GM21786 (cell line): ENCODE measurements around the gene AGAP1.
"Not testable (repeated sequence)": the region's sequence is repeated elsewhere in the genome, so short reads cannot be mapped to it uniquely, and the experiment has no call there.

ENCODE experiments used
- ATAC-seq: cut with Tn5 transposase; IDR thresholded peaks from one replicate; pipeline ENCODE4 v1.9.1; 2021; ENCODE audit not compliant: unreplicated experiment

AGAP1 gene

DNA sequence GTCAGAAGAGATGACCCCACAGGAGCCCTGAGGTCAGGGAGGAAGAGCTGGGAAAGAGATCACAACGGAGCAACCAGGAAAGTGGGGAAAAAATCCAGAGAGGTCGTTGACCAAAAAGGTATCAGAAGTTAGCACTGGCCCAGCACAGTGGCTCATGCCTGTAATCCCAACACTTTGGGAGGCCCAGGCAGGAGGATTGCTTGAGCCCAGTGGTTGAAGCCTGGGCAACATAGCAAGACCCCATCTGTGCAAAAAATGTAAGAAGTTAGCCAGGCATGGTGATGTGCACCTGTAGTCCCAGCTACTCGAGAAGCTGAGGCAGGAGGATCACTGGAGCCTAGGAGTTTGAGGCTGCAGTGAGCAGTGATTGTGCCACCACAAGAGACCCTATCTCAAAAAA is 552.9 kb downstream of the AGAP1 start:
- ATAC-seq = no peak

DNA sequence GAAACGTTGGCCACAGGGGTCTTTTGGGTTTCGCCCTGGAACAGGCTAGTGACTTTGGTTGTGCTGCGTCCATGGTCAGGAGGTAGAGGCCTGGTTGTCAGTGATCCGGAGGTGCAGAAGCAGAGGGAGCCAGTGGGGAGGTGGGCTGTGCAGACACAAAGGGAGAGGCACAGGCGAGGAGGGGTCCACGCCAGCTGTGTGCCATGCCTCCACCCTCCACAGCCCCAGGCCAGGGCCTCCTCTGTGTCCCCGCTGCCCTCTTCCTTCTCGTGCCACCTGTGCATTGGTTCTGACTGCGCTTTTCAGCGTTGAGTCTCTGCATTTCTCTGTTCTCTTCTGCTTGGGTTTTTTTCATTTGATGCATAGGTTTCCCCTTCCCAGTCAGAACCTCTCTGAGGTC is 553.3 kb downstream of the AGAP1 start:
- ATAC-seq = no peak

- ATAC-seq = no peak
These were observed 554.2 kb downstream of the AGAP1 start for GRCh38 chr2:236047886-236048540.

DNA sequence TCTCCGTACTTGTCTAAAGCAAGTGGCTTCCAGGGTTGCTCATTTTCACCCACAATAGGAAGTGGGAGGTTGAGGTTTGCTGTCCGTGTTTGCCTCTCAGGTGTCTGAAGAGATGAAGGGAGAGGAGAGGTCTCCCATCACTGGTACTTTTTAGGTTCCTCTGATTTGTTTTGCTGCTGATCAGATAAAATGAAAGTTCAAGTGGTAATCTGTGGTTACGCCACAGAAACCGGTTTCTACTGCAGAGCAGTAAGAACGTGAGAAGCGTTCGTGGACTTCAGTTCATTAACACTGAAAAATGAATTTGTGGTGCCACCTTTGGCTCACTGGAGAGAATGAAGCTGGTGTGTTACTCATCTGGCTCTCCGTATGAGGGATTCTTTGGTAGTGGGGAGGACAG is 556.1 kb downstream of the AGAP1 start:
- no peak for ATAC-seq

- ATAC-seq = no peak
These were observed 557.5 kb downstream of the AGAP1 start for GRCh38 chr2:236051351-236051750.

- ATAC-seq = no peak
These were observed 558.0 kb downstream of the AGAP1 start for GRCh38 chr2:236051806-236052205.

GRCh38 chr2:236052206-236052605 is 558.4 kb downstream of the AGAP1 start:
- ATAC-seq = no peak

GRCh38 chr2:236052926-236053821 is 559.3 kb downstream of the AGAP1 start:
- no peak for ATAC-seq

GRCh38 chr2:236054125-236054524 is 560.3 kb downstream of the AGAP1 start:
- no peak for ATAC-seq

GRCh38 chr2:236054621-236055305 is 560.9 kb downstream of the AGAP1 start:
- no peak for ATAC-seq

- no peak for ATAC-seq
These were observed 561.6 kb downstream of the AGAP1 start for GRCh38 chr2:236055471-236055870.

GRCh38 chr2:236056141-236056540 is 562.3 kb downstream of the AGAP1 start:
- ATAC-seq = no peak

DNA sequence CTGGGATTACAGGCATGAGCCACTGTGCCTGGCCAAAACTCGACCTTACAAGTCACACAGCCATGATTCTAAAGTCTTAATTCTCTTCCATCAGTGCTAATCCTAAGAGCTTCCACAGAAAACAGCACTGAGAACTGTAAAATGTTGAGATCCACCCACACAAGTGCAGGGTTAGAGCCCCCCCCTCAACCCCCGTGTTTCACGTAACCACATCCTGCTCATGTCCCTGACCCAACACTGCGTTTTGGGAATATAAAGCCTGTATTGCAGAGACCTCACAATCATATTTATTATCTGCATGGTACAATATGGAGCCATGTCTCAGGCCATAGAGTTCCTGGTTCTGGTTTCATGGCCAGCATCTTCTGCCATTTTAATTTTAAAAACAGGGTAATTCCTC is 563.5 kb downstream of the AGAP1 start:
- no peak for ATAC-seq

DNA sequence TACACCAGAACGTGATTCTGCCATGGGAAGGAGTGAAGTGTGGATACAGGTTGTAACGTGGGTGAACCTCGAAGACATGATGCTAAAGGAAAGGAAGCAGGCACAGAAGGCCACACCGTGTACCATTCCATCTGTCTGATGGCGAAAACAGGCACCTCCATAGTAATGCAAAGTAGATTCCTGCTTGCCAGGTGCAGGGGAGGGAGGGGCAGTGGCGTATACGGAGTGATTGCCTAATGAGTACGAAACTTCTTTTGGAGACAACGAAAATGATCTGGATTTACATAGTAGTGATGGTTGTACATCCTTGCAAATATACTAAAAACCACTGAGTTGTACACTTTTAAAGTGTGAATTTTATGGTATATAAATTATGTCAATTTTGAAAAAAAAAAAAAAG is 567.7 kb downstream of the AGAP1 start:
- no peak for ATAC-seq

- no peak for ATAC-seq
These were observed 568.1 kb downstream of the AGAP1 start for GRCh38 chr2:236061899-236062298.

GRCh38 chr2:236062806-236063205 is 569.0 kb downstream of the AGAP1 start:
- not testable (repeated sequence) for ATAC-seq

GRCh38 chr2:236063994-236064393 is 570.2 kb downstream of the AGAP1 start:
- ATAC-seq = no peak

DNA sequence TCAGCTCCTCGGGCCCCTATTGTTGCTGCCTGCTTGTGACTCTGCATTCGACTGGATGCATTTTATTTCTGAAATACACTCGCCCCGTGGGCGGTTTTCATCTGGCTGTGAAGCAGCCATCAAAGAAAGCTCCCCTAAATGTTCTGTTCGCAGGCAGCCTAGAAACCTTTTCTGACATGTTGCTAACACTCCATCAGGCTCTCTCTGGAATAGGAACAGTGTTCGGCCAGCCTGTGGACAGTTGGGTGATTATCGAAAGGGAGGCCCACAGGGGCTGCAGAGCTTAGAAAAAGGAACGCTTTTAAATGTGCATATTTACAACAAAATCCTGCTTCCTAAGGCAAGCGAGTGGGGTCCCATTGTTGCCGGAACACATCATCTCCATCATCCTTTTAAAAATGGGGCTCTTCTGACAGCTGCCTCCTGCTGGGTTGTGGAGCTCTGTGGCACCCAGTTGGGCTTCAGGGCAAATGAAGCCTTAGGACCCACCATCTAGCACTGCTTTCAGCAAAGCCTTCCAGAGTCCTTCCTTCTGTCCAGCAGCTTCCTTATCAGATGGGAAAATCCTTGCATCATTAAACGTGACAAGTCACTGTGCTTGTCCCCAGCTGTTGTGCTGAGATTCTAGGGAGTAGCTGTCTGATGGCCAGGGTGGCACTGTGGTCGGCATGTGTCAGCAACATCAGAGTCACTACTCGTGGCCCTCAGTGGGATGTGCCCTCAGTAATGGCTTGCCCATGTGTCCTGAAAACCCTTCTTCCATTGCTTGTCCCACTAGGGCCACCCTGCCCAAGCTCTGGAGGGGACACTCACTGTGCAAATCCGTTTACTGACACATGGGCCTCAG is 571.7 kb downstream of the AGAP1 start:
- ATAC-seq = no peak

DNA sequence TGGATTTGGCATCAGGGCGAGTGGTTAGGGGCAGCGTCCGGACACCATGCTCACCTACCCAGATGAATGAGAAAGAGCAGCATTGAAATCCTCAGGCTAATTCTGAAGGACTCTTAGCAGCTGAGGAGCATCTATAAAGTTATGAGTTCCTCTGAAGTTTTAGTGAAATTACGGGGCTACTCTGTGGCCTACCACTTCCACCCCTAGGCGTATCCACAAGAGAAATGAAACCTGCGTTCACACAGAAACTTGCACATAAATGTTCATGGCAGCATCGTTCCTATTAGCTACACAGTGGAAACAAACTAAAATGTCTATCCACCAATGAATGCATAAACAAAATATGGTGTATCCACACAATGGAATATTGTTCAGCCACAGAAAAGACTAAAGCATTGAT is 576.4 kb downstream of the AGAP1 start:
- ATAC-seq = no peak

DNA sequence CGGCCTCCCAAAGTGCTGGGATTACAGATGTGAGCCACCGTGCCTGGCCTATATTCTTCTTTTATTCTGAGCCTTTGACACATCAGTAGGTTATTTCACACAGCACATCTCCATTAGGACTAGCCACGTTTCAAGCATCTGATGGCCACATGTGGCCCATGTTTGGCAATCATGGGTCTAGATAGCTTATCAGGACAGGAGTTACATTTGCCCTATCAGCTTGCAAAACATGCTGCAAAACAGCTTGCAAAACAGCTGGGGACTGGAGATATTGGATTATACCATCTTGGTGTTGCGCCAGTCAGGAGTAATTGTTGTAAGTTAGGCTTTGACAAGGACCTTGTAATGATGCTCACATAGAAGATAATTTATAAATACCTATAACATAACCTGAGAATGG is 579.4 kb downstream of the AGAP1 start:
- ATAC-seq = no peak
